ENCODE data around the gene TUBA1C.

DNA sequence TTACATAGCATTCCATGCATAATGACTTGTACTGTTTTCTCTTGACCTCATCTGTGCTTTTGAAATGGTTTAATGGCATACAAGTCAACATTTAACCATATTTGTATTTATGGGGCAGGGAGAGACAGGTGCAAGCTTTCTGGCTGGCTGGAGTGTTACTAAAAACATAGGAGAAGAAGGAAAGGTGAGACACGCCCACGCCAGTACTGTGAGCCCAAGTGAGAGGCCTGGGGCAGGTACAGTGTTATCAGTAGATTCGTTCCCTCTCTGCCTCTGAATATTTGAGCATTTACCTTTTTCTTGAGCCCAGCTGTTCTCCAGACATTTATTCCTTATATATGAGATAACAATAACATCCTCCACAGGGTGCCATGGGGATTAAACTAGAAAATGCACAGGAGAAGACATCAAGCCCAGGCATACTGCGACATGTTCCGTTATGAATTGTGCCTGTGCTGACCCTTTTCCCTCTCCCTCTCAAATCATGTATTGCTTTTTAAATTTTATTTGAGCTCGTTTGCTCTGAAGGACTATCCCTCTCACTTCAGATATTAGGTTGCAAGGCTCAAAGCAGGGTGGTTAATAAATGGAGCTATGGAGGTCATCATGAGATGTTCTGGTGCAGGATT, 34.6 kb upstream of the TUBA1C start:
- TF ChIP-seq, protein P1, sequence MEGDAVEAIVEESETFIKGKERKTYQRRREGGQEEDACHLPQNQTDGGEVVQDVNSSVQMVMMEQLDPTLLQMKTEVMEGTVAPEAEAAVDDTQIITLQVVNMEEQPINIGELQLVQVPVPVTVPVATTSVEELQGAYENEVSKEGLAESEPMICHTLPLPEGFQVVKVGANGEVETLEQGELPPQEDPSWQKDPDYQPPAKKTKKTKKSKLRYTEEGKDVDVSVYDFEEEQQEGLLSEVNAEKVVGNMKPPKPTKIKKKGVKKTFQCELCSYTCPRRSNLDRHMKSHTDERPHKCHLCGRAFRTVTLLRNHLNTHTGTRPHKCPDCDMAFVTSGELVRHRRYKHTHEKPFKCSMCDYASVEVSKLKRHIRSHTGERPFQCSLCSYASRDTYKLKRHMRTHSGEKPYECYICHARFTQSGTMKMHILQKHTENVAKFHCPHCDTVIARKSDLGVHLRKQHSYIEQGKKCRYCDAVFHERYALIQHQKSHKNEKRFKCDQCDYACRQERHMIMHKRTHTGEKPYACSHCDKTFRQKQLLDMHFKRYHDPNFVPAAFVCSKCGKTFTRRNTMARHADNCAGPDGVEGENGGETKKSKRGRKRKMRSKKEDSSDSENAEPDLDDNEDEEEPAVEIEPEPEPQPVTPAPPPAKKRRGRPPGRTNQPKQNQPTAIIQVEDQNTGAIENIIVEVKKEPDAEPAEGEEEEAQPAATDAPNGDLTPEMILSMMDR (IDR thresholded peaks at IDR 0.05 in 4 of 5, conservative IDR thresholded peaks at IDR 0.05 in 1 of 5) = no peak
- no peak for TF ChIP-seq POLR2A (IDR thresholded peaks at IDR 0.05)

Measured in gastrocnemius medialis (tissue), 4 donors.